GM21717 (cell line): ENCODE data around the gene LRRC8A.

Experiments
- ATAC-seq: cut with Tn5 transposase; IDR thresholded peaks from one replicate; pipeline ENCODE4 v1.9.1; 2021; ENCODE audit warnings: mild to moderate bottlenecking, moderate library complexity; ENCODE audit not compliant: unreplicated experiment

LRRC8A gene

DNA sequence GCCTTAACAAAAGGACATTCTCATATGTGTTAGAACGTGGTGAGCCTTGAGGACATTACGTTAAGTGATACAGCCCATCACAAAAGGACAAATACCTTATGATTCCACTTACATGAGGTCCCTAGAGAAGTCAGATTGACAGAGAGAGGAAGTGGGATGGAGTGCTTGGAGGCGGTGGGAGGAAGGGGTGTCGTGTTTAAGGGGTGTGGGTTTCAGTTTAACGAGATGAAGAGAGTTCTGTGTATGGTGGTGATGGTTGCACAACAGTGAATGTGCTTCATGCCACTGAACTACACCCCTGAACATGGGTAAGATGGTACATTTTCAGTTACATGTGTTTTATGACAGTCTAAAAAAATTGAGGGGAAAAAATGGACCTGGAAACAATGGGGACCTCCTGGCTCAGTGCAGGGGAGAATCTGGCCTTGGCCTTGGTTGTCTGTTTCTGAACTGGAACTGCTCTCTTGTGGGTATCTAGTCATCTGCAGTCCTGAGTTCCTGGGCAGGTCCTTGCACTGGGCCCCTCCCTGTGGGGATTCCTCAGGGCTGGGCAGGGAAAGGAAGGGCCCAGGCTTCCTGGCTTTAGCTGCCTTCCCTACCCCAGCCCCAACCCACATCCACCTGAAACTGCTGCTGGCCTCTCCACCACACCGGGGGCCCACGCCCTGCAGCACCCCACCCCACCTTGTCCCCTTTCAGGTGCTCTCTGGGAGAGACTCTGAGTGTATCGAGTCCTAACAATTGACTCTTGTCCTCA, 17.8 kb downstream of the LRRC8A start:
- ATAC-seq = no peak

- ATAC-seq = no peak
Observed at GRCh38 chr9:128901379-128901778, 19.4 kb downstream of the LRRC8A start.

- no peak for ATAC-seq
Observed at GRCh38 chr9:128901822-128902221, 19.9 kb downstream of the LRRC8A start.

- ATAC-seq = peak; percentile 65
Observed at GRCh38 chr9:128902351-128903078, 20.6 kb downstream of the LRRC8A start.

- no peak for ATAC-seq
Observed at GRCh38 chr9:128903079-128903461, 21.1 kb downstream of the LRRC8A start.

DNA sequence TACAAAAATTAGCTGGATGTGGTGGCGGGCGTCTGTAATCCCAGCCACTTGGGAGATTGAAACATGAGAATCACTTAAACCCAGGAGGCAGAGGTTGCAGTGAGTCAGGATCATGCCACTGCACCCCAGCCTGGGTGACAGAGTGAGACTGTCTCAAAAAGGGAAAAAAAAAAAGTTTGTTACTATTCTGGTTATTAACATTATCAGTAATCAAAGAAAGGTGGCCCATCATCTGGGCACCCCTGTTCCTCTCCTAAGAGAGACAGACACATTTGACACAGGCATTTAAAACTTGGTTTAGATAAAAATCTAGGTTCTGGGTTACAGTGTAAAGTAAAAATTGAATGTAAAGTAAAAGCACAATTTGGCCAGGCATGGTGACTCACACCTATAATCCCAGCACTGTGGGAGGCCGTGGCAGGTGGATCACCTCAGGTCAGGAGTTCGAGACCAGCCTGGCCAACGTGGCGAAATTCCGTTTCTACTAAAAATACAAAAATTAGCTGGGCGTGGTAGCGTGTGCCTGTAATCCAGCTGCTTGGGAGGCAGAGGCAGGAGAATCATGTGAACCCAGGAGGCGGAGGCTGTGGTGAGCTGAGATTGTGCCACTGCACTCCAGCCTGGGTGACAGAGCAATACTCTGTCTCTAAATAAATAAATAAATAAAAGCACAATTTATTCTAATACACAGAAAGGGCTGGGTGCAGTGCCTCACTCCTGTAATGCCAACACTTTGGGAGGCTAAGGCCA, 22.1 kb downstream of the LRRC8A start:
- ATAC-seq = no peak

DNA sequence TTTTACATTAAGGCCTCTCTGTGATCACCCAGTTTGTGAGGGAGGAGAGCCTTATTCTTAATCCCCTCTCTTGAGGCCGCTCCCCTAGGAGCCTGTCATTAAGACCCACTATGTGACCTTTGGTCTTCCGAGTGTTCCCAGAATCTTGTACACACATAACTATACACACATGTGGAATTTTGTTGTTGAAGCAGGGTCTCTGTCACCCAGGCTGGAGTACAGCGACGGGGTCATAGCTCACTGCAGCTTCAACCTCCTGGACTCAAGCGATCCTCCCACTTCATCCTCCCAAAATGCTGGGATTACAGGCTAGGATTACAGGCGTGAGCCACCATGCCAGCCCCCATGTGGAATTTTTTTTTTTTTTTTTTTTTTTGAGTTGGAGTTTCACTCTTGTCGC, 24.0 kb downstream of the LRRC8A start:
- no peak for ATAC-seq

DNA sequence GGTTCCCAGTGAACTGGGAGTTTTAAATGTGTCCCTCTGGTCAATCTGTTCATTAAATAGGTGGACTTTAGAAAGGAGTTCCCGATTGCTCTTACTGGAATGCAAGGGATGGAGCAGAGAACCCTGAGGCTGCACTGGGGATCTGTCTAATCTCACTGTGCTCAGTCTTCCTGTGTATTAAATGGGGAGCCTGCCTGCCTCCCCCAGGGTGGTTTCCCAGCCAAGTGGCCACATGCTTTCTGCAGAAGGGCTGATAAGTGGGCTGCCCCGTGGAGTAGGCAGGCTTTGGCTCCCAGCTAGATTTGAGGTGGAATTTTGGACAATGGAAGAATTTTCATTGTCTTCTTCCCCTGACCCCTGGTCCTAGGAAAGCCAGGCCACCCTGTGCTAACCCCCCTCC, 24.8 kb downstream of the LRRC8A start:
- ATAC-seq = no peak

- ATAC-seq = no peak
Observed at GRCh38 chr9:128908372-128908771, 26.4 kb downstream of the LRRC8A start.

DNA sequence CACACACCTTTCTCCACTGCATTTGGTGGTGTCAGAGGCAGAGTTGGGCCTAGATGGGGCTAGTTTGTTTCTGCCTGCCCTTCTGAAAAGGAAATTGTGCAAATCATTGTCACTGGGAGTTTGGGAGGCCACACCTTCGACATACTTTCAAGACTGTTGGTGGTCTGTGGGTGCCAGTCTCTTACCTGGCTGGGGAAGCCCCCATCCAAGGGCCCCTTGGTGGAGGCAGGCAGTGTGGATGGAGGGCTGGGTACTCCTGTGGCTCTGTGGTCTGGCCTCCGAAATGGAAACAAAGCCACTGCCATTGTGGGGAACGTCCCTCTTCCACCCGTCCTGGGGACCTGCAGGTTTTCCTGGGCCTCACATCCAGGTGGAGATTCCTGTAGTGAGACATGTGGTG, 27.9 kb downstream of the LRRC8A start:
- ATAC-seq = no peak

GRCh38 chr9:128910906-128911305, 29.0 kb downstream of the LRRC8A start:
- no peak for ATAC-seq

DNA sequence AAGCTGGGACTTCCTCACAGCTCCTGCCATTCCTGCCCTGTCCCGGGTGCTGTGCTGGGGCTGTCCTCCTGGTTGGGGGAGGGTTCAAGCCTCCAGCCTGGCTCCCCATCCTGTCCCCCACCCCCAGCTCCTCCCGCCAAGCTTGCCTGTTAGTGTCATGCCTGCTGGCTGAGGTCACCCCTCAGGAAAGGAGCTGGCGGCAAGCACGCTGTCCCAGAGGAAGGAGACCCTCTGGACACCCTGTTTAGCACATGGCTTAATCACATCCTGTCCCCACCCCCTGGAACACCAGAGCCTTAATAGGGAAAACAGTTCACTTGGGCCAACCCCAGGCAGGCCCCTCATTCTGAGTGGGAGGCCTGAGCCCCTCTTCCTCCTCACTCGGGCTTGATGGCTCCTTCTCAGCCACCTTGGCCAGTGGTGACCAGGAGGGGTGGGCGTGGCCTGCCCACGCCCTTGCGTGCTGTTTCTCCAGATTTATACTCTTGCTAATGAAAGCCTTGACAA, 29.6 kb downstream of the LRRC8A start:
- ATAC-seq = no peak

GRCh38 chr9:128912270-128912853, 30.4 kb downstream of the LRRC8A start:
- ATAC-seq = no peak

DNA sequence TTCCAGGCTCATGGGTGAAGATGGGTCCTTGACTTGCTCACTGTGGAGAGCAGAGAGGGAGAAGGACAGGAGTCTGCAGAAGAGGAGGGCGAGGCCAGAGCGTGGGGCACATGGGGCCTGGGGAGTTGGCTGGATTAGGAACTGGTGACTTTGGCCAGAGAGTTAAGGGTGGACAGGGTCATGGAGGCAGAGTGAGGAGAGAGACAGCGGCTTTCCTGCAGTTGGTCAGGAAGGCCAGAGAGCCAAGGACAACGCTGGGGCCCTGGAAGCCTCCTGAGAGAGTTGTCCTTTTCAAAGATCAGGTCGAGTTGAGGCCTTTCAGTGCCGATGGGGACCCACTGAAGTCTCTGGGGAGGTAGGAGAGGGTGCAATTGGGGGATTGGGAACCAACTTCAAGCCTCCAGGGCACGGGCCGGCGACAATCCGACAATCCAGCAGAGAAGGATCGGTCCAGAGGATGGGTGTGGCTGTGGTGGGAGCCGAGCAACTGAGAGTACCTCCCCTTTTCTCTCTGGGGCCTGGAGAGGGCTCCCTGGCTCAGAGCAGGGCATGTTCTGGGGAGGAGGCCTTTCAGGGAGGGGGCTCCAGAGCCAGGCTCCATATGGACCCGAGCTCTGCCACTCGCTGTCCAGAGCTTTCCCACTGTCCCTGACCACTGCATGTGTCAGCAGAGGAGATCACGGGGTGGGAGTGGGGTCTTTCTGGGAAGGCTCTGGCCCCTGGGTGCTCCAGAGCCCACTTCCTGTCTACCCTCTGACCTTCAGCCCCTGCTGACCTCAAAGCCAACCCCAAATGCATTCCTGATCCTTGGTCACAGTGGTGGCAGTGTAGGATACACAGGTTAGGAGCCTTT, 31.3 kb downstream of the LRRC8A start:
- no peak for ATAC-seq

- no peak for ATAC-seq
Observed at GRCh38 chr9:128913995-128914772, 32.3 kb downstream of the LRRC8A start.

GRCh38 chr9:128916204-128916603, 34.3 kb downstream of the LRRC8A start:
- ATAC-seq = no peak

DNA sequence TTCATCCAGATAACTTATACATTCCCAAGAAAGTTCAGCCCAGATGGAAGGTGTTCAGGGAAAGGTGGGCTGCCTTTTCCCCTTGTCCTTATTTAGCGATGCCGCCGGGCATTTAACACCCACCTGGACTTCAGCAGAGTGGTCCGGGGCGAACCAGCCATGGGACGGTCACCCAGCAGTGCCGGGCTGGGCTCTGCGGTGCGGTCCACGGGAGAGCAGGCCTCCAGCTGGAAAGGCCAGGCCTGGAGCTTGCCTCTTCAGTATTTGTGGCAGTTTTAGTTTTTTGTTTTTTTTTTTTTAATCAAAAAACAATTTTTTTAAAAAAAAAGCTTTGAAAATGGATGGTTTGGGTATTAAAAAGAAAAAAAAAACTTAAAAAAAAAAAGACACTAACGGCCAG, 34.8 kb downstream of the LRRC8A start:
- no peak for ATAC-seq

DNA sequence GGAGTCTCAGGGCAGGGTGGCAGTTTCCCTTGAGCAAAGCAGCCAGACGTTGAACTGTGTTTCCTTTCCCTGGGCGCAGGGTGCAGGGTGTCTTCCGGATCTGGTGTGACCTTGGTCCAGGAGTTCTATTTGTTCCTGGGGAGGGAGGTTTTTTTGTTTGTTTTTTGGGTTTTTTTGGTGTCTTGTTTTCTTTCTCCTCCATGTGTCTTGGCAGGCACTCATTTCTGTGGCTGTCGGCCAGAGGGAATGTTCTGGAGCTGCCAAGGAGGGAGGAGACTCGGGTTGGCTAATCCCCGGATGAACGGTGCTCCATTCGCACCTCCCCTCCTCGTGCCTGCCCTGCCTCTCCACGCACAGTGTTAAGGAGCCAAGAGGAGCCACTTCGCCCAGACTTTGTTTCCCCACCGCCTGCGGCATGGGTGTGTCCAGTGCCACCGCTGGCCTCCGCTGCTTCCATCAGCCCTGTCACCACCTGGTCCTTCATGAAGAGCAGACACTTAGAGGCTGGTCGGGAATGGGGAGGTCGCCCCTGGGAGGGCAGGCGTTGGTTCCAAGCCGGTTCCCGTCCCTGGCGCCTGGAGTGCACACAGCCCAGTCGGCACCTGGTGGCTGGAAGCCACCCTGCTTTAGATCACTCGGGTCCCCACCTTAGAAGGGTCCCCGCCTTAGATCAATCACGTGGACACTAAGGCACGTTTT, 35.4 kb downstream of the LRRC8A start:
- ATAC-seq = no peak

- ATAC-seq = no peak
Observed at GRCh38 chr9:128918921-128919320, 37.0 kb downstream of the LRRC8A start.
